Muscle layer of colon (tissue), 2 donors: ENCODE measurements around the gene LGR6.
"Not testable (repeated sequence)": the region's sequence is repeated elsewhere in the genome, so short reads cannot be mapped to it uniquely, and the experiment has no call there.

ENCODE experiments used
- H3K27ac ChIP-seq: one replicate; pipeline ENCODE4 v1.7.0; 2013; ENCODE audit warnings: low read depth, mild to moderate bottlenecking, low read length, moderate library complexity
- H3K27me3 ChIP-seq, 2 donors: one replicate each; pipeline ENCODE4 v1.7.0; 2013; ENCODE audit warnings: low read length in 2 of 2, mild to moderate bottlenecking in 2 of 2; ENCODE audit not compliant: insufficient read depth in 2 of 2, control insufficient read depth in 1 of 2
- H3K36me3 ChIP-seq: one replicate; pipeline ENCODE4 v1.7.0; 2013; ENCODE audit warnings: mild to moderate bottlenecking, low read length; ENCODE audit not compliant: insufficient read depth
- H3K4me1 ChIP-seq: one replicate; pipeline ENCODE4 v1.7.0; 2013; ENCODE audit warnings: mild to moderate bottlenecking, low read length; ENCODE audit not compliant: insufficient read depth
- H3K4me3 ChIP-seq, 2 donors: one replicate each; pipeline ENCODE4 v1.7.0; 2013; ENCODE audit warnings: low read length in 2 of 2, low read depth in 1 of 2, mild to moderate bottlenecking in 1 of 2, moderate library complexity in 1 of 2
- H3K9ac ChIP-seq: one replicate; pipeline ENCODE4 v1.7.0; 2013; ENCODE audit warnings: low read length
- H3K9me3 ChIP-seq: one replicate; pipeline ENCODE4 v1.7.0; 2013; ENCODE audit warnings: mild to moderate bottlenecking, low read length
- donor health status: abdominal sarcoma.
- donor health status: Adenocarcinoma of cecum.

LGR6 gene

GRCh38 chr1:202184750-202185460 is 8.7 kb upstream of the LGR6 start:
- Histone ChIP-seq H3K9me3 (no peaks in the 10 kb centered on the region), H3K4me1 (no peaks in the 10 kb centered on the region), H3K9ac (no peak overlapping the region), H3K4me3 (no peak overlapping the region), H3K36me3 (no peaks in the 10 kb centered on the region), H3K27me3 (peaks cover 0 to 10% of the 10 kb centered on the region in 2 donors), H3K27ac (no peak overlapping the region)

DNA sequence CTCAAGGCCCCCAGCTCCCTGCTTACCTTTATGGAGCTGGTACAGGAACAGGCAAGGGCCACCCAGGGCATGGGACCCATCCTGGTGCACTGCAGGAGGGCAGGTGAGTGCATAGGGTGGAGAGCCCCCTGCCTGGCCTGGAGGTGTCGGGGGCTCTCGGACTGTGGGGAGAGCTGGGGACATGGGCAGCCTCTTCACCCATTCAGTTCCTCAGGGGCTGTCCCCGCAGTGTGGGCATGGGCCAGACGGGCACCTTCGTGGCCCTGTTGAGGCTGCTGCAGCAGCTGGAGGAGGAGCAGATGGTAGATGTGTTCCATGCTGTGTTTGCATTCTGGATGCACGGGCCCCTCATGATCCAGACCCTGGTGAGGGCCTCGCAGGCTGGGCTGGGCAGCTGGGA is 7.3 kb upstream of the LGR6 start:
- Histone ChIP-seq H3K9ac (no peak overlapping the region), H3K36me3 (no peaks in the 10 kb centered on the region), H3K4me1 (no peaks in the 10 kb centered on the region), H3K27me3 (peaks cover 0 to 10% of the 10 kb centered on the region in 2 donors), H3K4me3 (no peak overlapping the region), H3K27ac (no peak overlapping the region), H3K9me3 (no peaks in the 10 kb centered on the region)

DNA sequence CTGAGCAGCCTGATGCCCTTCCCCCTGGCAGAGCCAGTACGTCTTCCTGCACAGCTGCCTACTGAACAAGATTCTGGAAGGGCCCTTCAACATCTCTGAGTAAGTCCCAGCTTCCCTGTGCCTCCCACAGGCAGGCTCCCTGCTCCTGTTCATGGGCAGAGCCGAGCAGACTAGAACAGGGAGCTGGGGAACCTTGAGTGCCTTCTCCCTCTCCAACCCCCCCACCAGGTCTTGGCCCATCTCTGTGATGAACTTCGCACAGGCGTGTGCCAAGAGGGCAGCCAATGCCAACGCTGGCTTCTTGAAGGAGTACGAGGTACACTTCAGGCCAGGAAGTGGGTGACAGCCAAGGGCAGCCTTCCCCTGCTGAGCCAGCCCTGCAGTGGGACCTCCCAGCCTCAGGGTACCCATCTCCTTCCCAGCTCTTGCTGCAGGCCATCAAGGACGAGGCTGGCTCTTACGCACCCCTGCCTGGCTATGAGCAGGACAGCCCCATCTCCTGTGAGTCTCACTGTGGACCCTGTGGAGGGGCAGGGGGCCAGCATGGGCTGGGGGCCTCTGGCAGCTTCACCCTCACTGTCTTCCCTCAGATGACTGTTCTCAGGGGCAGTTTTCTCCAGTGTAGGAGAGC is 6.4 kb upstream of the LGR6 start:
- no peaks in the 10 kb centered on the region for H3K4me1 ChIP-seq
- no peak overlapping the region for H3K4me3 ChIP-seq
- H3K9me3 ChIP-seq, result no peaks in the 10 kb centered on the region
- no peak overlapping the region for H3K27ac ChIP-seq
- no peaks in the 10 kb centered on the region for H3K36me3 ChIP-seq
- H3K9ac ChIP-seq, result no peak overlapping the region
- H3K27me3 ChIP-seq, result peaks cover 0 to 4% of the 10 kb centered on the region in 2 donors

- H3K9ac ChIP-seq, result no peak overlapping the region
- no peaks in the 10 kb centered on the region for H3K4me1 ChIP-seq
- no peaks in the 10 kb centered on the region for H3K36me3 ChIP-seq
- no peaks in the 10 kb centered on the region for H3K9me3 ChIP-seq
- H3K27ac ChIP-seq, result no peak overlapping the region
- peaks cover 1 to 5% of the 10 kb centered on the region in 2 donors for H3K27me3 ChIP-seq
- no peak overlapping the region for H3K4me3 ChIP-seq
Measured at GRCh38 chr1:202187697-202188407, 5.7 kb upstream of the LGR6 start.

- H3K4me3 ChIP-seq, result no peak overlapping the region
- H3K27me3 ChIP-seq, result peaks cover 12% of the 10 kb centered on the region in 2 donors
- no peak overlapping the region for H3K27ac ChIP-seq
- H3K4me1 ChIP-seq, result peaks cover 3% of the 10 kb centered on the region
- no peaks in the 10 kb centered on the region for H3K36me3 ChIP-seq
- no peak overlapping the region for H3K9ac ChIP-seq
- H3K9me3 ChIP-seq, result no peaks in the 10 kb centered on the region
Measured at GRCh38 chr1:202189001-202189790, 4.4 kb upstream of the LGR6 start.

- Histone ChIP-seq H3K36me3 (no peaks in the 10 kb centered on the region), H3K27ac (no peak overlapping the region), H3K9ac (no peak overlapping the region), H3K9me3 (no peaks in the 10 kb centered on the region), H3K4me3 (no peak overlapping the region), H3K4me1 (peaks cover 3% of the 10 kb centered on the region), H3K27me3 (peaks cover 12 to 20% of the 10 kb centered on the region in 2 donors)
Measured at GRCh38 chr1:202189918-202190715, 3.5 kb upstream of the LGR6 start.

DNA sequence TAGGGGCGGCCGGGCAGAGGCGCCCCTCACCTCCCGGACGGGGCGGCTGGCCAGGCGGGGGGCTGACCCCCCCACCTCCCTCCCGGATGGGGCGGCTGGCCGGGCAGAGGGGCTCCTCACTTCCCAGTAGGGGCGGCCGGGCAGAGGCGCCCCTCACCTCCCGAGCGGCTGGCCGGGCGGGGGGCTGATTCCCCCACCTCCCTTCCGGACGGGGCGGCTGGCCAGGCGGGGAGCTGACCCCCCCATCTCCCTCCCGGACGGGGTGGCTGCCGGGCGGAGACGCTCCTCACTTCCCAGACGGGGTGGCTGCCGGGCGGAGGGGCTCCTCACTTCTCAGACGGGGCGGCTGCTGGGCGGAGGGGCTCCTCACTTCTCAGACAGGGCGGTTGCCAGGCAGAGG is 2.2 kb upstream of the LGR6 start:
- H3K9ac ChIP-seq, H3K27ac ChIP-seq, H3K36me3 ChIP-seq: not testable (repeated sequence)

DNA sequence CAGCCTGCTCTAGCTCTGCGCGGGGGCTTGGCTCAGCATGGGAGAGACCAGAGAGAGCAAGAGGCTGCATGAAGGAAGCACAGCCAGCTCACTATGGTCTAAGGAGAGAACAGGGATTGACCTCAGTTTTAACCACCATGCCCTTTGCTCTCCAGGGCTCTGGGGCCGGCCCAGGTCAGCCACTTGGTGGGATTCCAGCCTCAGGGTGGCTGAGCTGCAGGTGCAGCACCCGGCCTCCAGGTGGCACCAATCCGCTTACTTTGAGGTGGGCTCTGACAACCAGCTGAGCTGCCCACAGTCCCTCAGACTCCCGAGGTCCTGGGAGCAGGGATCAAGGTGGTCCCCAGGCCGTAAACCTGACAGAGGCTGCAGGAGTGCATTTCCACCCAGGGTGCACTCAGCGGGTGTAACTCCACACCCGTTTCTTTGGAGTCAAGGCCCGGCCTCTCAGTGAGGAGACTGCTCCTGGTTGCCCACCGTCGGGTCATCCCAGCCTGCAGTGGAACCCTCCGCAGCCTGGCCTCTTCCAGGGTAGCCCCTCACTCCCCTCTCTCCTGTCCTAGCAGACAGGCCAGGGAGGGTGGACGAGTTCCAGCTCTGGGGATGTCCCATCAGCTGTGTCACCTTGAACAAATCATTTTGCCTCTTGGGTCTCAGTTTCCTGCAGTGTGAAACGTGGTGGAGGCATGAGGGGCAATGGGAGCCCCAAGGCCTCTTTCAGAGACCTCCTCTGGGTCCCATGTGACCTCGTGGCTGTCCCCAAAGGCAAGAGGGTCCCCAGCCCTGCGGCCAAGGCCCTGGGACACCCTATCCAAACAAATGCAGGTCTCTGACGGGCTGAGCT is 607 bp upstream of the LGR6 start:
- Histone ChIP-seq H3K9me3 (no peaks in the 10 kb centered on the region), H3K4me1 (peaks cover 3% of the 10 kb centered on the region), H3K27ac (no peak overlapping the region), H3K9ac (no peak overlapping the region), H3K27me3 (peaks cover 12 to 23% of the 10 kb centered on the region in 2 donors), H3K36me3 (no peaks in the 10 kb centered on the region), H3K4me3 (no peak overlapping the region)

More for the DNA sequence above, 2.2 kb upstream of the LGR6 start:
- H3K9me3 ChIP-seq, H3K4me1 ChIP-seq, H3K4me3 ChIP-seq: not testable (repeated sequence)
- peaks cover 12 to 23% of the 10 kb centered on the region in 2 donors for H3K27me3 ChIP-seq

GRCh38 chr1:202194328-202194648 is 689 bp downstream of the LGR6 start:
- H3K27ac ChIP-seq, result no peak overlapping the region
- H3K36me3 ChIP-seq, result no peaks in the 10 kb centered on the region
- H3K27me3 ChIP-seq, result peaks cover 12 to 23% of the 10 kb centered on the region in 2 donors
- no peaks in the 10 kb centered on the region for H3K9me3 ChIP-seq
- no peak overlapping the region for H3K4me3 ChIP-seq
- H3K9ac ChIP-seq, result no peak overlapping the region
- peaks cover 3% of the 10 kb centered on the region for H3K4me1 ChIP-seq

DNA sequence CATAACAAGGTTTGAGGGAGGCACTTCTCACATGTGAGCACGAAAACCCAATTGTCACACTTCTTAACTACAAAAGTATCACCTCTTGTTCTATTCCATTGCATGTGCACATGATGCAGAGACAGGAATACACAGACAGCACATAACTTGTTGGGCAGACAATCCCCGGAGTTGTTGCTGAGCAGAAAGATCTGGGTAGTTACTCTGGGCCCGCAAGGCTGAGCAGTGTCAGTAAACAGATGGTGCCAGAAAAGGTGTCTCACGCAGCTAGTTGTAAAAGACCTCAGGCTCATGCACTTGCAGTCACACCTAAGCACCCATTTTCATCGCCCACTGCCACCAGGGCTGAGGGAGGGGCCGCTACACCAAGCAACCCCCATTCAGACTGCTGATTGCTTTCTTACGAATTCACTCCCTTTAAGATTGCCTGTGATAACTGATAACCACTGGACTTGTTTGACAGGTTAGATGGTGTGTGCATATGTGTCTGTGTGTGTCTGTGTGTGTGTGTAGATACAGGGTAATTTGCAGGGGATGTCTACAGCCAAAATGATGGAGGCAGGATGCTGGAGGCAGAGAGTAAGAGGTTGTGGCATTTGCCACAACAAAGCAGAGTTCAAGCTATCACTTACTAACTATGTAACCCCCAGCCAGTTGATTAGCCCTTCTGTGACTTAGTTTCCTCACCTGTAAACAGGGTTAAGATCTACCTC is 4.2 kb downstream of the LGR6 start:
- H3K36me3 ChIP-seq, result no peaks in the 10 kb centered on the region
- H3K4me1 ChIP-seq, result peaks cover 3% of the 10 kb centered on the region
- no peak overlapping the region for H3K9ac ChIP-seq
- no peak overlapping the region for H3K27ac ChIP-seq
- H3K9me3 ChIP-seq, result no peaks in the 10 kb centered on the region
- H3K4me3 ChIP-seq, result no peak overlapping the region
- H3K27me3 ChIP-seq, result peaks cover 7 to 23% of the 10 kb centered on the region in 2 donors
